Glutamatergic neuron (in vitro differentiated cells): ENCODE data around the gene SRA1. TPM values are rescaled to one million over a fixed set of nuclear protein-coding genes. Genes with fewer than 3 reads are reported as not detected.
A peak's percentile ranks its signal among the peaks of the same experiment; 100 is the strongest.
"Not testable (repeated sequence)": the region's sequence is repeated elsewhere in the genome, so short reads cannot be mapped to it uniquely, and the experiment has no call there.

ENCODE experiments used
- DNase-seq: peaks from one replicate; pipeline ENCODE4 v3.0.0; 2022
- H3K27ac Mint-ChIP-seq: one replicate; pipeline ENCODE4 v1.8.0; 2020; ENCODE audit warnings: mild to moderate bottlenecking, mixed read lengths, inconsistent platforms; ENCODE audit not compliant: unreplicated experiment
- H3K27me3 Mint-ChIP-seq: one replicate; pipeline ENCODE4 v1.8.0; 2020; ENCODE audit warnings: mild to moderate bottlenecking, moderate library complexity, mixed read lengths, inconsistent platforms; ENCODE audit not compliant: unreplicated experiment
- H3K36me3 Mint-ChIP-seq: one replicate; pipeline ENCODE4 v1.8.0; 2020; ENCODE audit warnings: mild to moderate bottlenecking, mixed read lengths, inconsistent platforms; ENCODE audit not compliant: unreplicated experiment
- H3K4me1 Mint-ChIP-seq: one replicate; pipeline ENCODE4 v1.8.0; 2020; ENCODE audit warnings: mild to moderate bottlenecking, low read depth, mixed read lengths, inconsistent platforms; ENCODE audit not compliant: unreplicated experiment
- H3K4me3 Mint-ChIP-seq: one replicate; pipeline ENCODE4 v1.8.0; 2020; ENCODE audit warnings: mild to moderate bottlenecking, mixed read lengths, inconsistent platforms; ENCODE audit not compliant: unreplicated experiment
- H3K9me3 Mint-ChIP-seq: one replicate; pipeline ENCODE4 v1.8.0; 2020; ENCODE audit warnings: mild to moderate bottlenecking, moderate library complexity, mixed read lengths, inconsistent platforms; ENCODE audit not compliant: unreplicated experiment
- total RNA-seq: library from RNA; stranded (reverse); fragmentation: NEBNext Ultra II Directional; extraction: Animal tissue kit (Norgen Biotek cat#: 25700); gene quantifications from one replicate; pipeline ENCODE4 v1.2.1, GENCODE V29; 2021; ENCODE audit not compliant: unreplicated experiment
- TF ChIP-seq, protein P1 (sequence below): fragments of 200-600 bp; sonication (generic); IDR thresholded peaks from one replicate; pipeline ENCODE4 v1.5.0; 2021; ENCODE audit not compliant: partially characterized antibody, unreplicated experiment

Gene SRA1
- total RNA-seq, 1 donor from 2014 or later: 45.0 TPM

DNA sequence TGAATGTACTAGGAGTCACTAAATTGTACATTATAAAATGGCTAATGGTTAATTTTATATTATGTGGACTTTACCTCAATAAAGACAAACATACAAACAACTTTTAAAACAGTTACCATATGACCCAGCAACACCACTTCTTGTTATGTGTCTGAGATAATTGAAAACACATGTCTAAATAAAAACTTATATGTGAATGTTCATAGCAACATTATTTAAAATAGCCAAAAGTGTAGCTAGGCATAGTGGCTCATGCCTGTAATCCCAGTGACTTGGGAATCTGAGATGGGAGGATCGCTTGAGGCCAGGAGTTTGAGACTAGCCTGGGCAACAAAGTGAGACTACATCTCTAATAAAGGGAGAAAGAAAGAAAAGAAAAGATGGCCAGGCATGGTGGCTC is 30.2 kb upstream of the SRA1 start:
- Mint-ChIP-seq H3K9me3 (peaks cover 2% of the 10 kb centered on the region), H3K4me1 (no peaks in the 10 kb centered on the region), H3K27ac (no peak overlapping the region), H3K27me3 (no peaks in the 10 kb centered on the region), H3K4me3 (no peak overlapping the region), H3K36me3 (no peaks in the 10 kb centered on the region)
- TF ChIP-seq, protein P1, sequence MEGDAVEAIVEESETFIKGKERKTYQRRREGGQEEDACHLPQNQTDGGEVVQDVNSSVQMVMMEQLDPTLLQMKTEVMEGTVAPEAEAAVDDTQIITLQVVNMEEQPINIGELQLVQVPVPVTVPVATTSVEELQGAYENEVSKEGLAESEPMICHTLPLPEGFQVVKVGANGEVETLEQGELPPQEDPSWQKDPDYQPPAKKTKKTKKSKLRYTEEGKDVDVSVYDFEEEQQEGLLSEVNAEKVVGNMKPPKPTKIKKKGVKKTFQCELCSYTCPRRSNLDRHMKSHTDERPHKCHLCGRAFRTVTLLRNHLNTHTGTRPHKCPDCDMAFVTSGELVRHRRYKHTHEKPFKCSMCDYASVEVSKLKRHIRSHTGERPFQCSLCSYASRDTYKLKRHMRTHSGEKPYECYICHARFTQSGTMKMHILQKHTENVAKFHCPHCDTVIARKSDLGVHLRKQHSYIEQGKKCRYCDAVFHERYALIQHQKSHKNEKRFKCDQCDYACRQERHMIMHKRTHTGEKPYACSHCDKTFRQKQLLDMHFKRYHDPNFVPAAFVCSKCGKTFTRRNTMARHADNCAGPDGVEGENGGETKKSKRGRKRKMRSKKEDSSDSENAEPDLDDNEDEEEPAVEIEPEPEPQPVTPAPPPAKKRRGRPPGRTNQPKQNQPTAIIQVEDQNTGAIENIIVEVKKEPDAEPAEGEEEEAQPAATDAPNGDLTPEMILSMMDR: no peak
- no peak for DNase-seq

GRCh38 chr5:140579188-140579747 is 22.0 kb upstream of the SRA1 start:
- DNase-seq, H3K27me3 Mint-ChIP-seq, H3K4me1 Mint-ChIP-seq, H3K36me3 Mint-ChIP-seq, H3K9me3 Mint-ChIP-seq, H3K4me3 Mint-ChIP-seq, H3K27ac Mint-ChIP-seq: not testable (repeated sequence)
- TF ChIP-seq, protein P1: peak; percentile 68

GRCh38 chr5:140576776-140577201 is 19.5 kb upstream of the SRA1 start:
- TF ChIP-seq, protein P1: no peak
- H3K27ac Mint-ChIP-seq: no peak overlapping the region
- H3K4me3 Mint-ChIP-seq: no peak overlapping the region
- H3K9me3 Mint-ChIP-seq: no peaks in the 10 kb centered on the region
- no peaks in the 10 kb centered on the region for H3K36me3 Mint-ChIP-seq
- H3K27me3 Mint-ChIP-seq: no peaks in the 10 kb centered on the region
- H3K4me1 Mint-ChIP-seq: no peaks in the 10 kb centered on the region
- DNase-seq: no peak

DNA sequence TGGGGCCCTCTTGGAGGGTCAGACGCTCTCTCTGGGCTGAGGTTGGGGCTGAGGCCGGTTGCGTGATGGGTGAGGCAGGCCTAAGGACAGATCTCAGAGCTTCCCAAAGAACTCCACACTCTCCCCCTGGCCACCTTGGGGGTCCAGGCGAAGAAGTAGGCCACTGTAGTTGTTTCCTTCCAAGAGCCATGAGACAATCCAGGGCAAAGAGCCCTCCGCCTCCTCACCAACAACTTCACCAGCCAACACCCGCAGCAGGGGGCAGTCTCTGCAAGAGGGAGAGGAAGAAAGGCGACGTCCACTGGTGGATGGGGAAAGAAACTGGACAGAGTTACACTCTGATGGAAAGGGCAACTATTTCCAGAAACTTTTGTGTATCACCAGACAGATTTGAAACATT is 18.0 kb upstream of the SRA1 start:
- no peaks in the 10 kb centered on the region for H3K36me3 Mint-ChIP-seq
- TF ChIP-seq, protein P1: no peak
- peaks cover 2% of the 10 kb centered on the region for H3K27me3 Mint-ChIP-seq
- peaks cover under 1% of the 10 kb centered on the region for H3K4me1 Mint-ChIP-seq
- no peaks in the 10 kb centered on the region for H3K9me3 Mint-ChIP-seq
- no peak for DNase-seq
- H3K4me3 Mint-ChIP-seq: no peak overlapping the region
- H3K27ac Mint-ChIP-seq: no peak overlapping the region

DNA sequence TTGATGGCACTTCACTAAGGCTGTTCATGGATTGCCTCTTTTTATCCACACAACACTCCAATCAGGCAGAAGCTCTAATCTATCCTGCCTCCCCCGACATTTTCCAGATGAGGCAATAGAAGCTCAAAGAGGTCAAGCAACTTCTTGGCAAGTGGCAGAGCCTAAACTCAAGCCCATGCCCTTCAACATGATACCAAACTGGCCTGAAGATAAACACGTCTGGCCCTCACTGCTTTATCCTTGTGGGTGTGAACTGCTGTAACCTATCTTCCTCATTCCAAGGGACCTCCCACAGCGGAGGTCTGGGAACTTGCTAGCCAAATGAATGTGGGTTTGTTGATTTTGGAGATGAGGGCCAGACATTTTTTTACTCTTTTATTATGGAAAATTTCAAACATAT is 16.9 kb upstream of the SRA1 start:
- TF ChIP-seq, protein P1: no peak
- H3K9me3 Mint-ChIP-seq: no peaks in the 10 kb centered on the region
- H3K4me1 Mint-ChIP-seq: peaks cover 2% of the 10 kb centered on the region
- H3K4me3 Mint-ChIP-seq: no peak overlapping the region
- H3K36me3 Mint-ChIP-seq: no peaks in the 10 kb centered on the region
- no peak overlapping the region for H3K27ac Mint-ChIP-seq
- no peak for DNase-seq
- H3K27me3 Mint-ChIP-seq: peaks cover 2% of the 10 kb centered on the region
